ENCODE results near the gene CDCA5.

GRCh38 chr11:65087827-65088226 is 4.0 kb upstream of the CDCA5 start:
- TF ChIP-seq CTCF (conservative IDR thresholded peaks at IDR 0.05 in 1 of 2, IDR thresholded peaks at IDR 0.05 in 1 of 2; ENCODE audit: low read depth in 1 of 2, low read length in 2 of 2) (no peak), EZH2 (IDR thresholded peaks at IDR 0.05; ENCODE audit: low read length, missing control alignments) (no peak)

All from fibroblast of lung (primary cell).